ENCODE results near the gene PPIL1.

The PPIL1 gene

GRCh38 chr6:36833182-36833789, 41.3 kb downstream of the PPIL1 start:
- no peak for DNase-seq

- DNase-seq, result no peak
Observed at GRCh38 chr6:36832313-36832712, 42.3 kb downstream of the PPIL1 start.

GRCh38 chr6:36830577-36830976, 44.0 kb downstream of the PPIL1 start:
- no peak for DNase-seq

- DNase-seq, result no peak
Observed at GRCh38 chr6:36829919-36830544, 44.6 kb downstream of the PPIL1 start.

GRCh38 chr6:36827261-36828079, 47.1 kb downstream of the PPIL1 start:
- peak; percentile 36 for DNase-seq

- DNase-seq, result no peak
Observed at GRCh38 chr6:36826520-36827227, 47.9 kb downstream of the PPIL1 start.

- no peak for DNase-seq
Observed at GRCh38 chr6:36825994-36826393, 48.6 kb downstream of the PPIL1 start.

GRCh38 chr6:36825452-36825851, 49.2 kb downstream of the PPIL1 start:
- DNase-seq, result no peak

- DNase-seq, result no peak
Observed at GRCh38 chr6:36824253-36824652, 50.4 kb downstream of the PPIL1 start.

- no peak for DNase-seq
Observed at GRCh38 chr6:36823421-36824096, 51.0 kb downstream of the PPIL1 start.

- DNase-seq, result no peak
Observed at GRCh38 chr6:36822506-36823269, 51.9 kb downstream of the PPIL1 start.

GRCh38 chr6:36821581-36822335, 52.8 kb downstream of the PPIL1 start:
- DNase-seq, result no peak

GRCh38 chr6:36820700-36821580, 53.7 kb downstream of the PPIL1 start:
- DNase-seq, result no peak

- no peak for DNase-seq
Observed at GRCh38 chr6:36818756-36819155, 55.8 kb downstream of the PPIL1 start.

GRCh38 chr6:36817847-36818246, 56.8 kb downstream of the PPIL1 start:
- no peak for DNase-seq

GRCh38 chr6:36817176-36817817, 57.3 kb downstream of the PPIL1 start:
- DNase-seq, result no peak

- DNase-seq, result no peak
Observed at GRCh38 chr6:36815962-36816735, 58.5 kb downstream of the PPIL1 start.

GRCh38 chr6:36814249-36814648, 60.4 kb downstream of the PPIL1 start:
- no peak for DNase-seq

- no peak for DNase-seq
Observed at GRCh38 chr6:36813526-36813925, 61.1 kb downstream of the PPIL1 start.

Data from activated CD4-positive, alpha-beta T cell treated with anti-CD3 and anti-CD28 coated beads, Interleukin-2, amount 50 U/mL, for 16 hours (primary cell).